Large intestine (tissue), 3 donors: Measurements from ENCODE around the gene PATJ. TPM values are rescaled to one million over a fixed set of nuclear protein-coding genes. Genes with fewer than 3 reads are reported as not detected.

Experiments used
- DNase-seq, 2 donors: peaks; one replicate each; pipeline versions ENCODE4 v3.0.0 to v3.0.0-alpha.2; 2013
- H3K27ac ChIP-seq: one replicate; pipeline ENCODE4 v1.5.1; 2013; ENCODE audit warnings: low read length
- H3K27me3 ChIP-seq: 2 replicates; pipeline ENCODE4 v1.6.1; 2013; ENCODE audit warnings: low read length; ENCODE audit not compliant: control insufficient read depth, insufficient read depth
- H3K36me3 ChIP-seq: 2 replicates; pipeline ENCODE4 v1.6.1; 2013; ENCODE audit warnings: low read length; ENCODE audit not compliant: control insufficient read depth, insufficient read depth
- H3K4me1 ChIP-seq: one replicate; pipeline ENCODE4 v1.6.1; 2013; ENCODE audit warnings: low read length; ENCODE audit not compliant: control insufficient read depth, insufficient read depth
- H3K4me3 ChIP-seq: one replicate; pipeline ENCODE4 v1.5.1; 2013; ENCODE audit warnings: low read length
- H3K9me3 ChIP-seq: one replicate; pipeline ENCODE4 v1.6.1; 2013; ENCODE audit warnings: mild to moderate bottlenecking, low read depth, low read length, moderate library complexity; ENCODE audit not compliant: control insufficient read depth
- WGBS: methylation state at CpG from one replicate; pipeline ENCODE4 v1.1.5; 2013; ENCODE audit warnings: low lambda C conversion rate; ENCODE audit not compliant: insufficient coverage; 5-methylcytosine and 5-hydroxymethylcytosine counted together
- polyA plus RNA-seq: library from polyadenylated mRNA; unstranded; fragments of 120-200 nt; gene quantifications from one replicate; pipeline ENCODE4 v1.2.1, GENCODE V29; 2013

The PATJ gene
- polyA plus RNA-seq, 1 donor, result 33.0 TPM

DNA sequence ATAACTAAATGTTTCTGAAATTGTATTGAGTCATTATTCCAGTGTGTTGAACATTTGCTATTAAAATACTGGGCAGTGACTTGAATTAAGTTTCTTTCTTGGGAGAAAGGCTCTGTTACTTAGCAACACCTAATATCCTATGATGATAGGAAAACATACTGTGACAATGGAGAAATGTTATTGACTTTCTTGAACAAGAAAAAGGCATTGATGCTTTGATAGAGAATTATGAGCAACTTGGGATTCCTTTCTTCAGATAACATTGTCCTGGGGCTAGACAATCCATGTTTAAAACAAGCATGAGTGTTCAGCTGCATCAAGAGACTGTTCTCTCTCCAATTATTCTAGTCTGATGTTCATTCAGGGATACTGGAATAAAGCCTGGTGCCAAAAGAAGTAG lies 236.5 kb downstream of the PATJ start:
- Histone ChIP-seq H3K9me3 (no peaks in the 10 kb centered on the region), H3K36me3 (no peaks in the 10 kb centered on the region), H3K27me3 (no peaks in the 10 kb centered on the region), H3K27ac (no peak overlapping the region), H3K4me3 (no peak overlapping the region), H3K4me1 (no peaks in the 10 kb centered on the region)
- no peak for DNase-seq

DNA sequence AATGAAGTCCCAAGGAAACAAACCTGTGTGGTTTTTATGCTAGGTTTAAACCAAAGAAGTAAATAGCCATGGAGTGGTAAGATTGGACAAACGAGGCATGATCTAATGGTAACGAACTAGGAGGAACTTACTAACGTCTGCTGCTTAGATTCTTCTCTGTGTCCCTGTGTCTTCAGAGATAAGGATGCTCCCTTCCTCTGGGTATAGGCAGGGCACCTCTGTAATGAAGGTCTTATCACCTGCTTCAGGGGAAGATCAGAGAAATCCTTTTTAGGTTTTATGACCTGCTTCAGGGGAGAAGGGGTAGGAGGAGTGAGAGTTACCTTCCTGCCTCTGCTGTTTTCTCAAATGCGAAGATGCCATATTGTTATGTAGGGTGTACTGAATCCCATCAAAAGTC lies 237.4 kb downstream of the PATJ start:
- no peak for DNase-seq
- no peak overlapping the region for H3K4me3 ChIP-seq
- H3K27ac ChIP-seq, result no peak overlapping the region
- no peaks in the 10 kb centered on the region for H3K27me3 ChIP-seq
- H3K4me1 ChIP-seq, result no peaks in the 10 kb centered on the region
- WGBS, result no CpG with 5 or more reads among the region's 4 CpGs
- H3K36me3 ChIP-seq, result no peaks in the 10 kb centered on the region
- no peaks in the 10 kb centered on the region for H3K9me3 ChIP-seq

DNA sequence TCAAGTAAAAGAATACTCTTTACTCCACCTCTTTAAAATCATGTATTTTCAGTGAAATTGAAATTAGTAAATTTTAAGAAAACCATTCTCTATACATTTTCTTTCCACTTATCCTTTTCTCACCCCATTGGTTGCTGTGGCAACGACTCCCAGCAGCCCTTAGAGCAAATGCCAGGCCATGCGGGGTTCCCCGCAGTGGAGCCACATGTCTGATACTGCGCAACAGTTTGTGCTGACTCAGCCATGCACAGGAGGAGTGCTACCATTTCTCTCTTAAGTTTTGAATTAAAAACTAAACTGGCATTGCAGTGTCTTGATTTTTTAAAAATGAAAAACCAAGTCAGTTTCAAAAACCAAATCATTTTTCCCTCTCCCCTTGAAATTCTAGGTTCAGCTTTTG lies 238.3 kb downstream of the PATJ start:
- no peak for DNase-seq
- Histone ChIP-seq H3K4me1 (no peaks in the 10 kb centered on the region), H3K4me3 (no peak overlapping the region), H3K27ac (no peak overlapping the region), H3K36me3 (no peaks in the 10 kb centered on the region), H3K9me3 (no peaks in the 10 kb centered on the region), H3K27me3 (no peaks in the 10 kb centered on the region)
- WGBS, result no CpG with 5 or more reads among the region's 4 CpGs

DNA sequence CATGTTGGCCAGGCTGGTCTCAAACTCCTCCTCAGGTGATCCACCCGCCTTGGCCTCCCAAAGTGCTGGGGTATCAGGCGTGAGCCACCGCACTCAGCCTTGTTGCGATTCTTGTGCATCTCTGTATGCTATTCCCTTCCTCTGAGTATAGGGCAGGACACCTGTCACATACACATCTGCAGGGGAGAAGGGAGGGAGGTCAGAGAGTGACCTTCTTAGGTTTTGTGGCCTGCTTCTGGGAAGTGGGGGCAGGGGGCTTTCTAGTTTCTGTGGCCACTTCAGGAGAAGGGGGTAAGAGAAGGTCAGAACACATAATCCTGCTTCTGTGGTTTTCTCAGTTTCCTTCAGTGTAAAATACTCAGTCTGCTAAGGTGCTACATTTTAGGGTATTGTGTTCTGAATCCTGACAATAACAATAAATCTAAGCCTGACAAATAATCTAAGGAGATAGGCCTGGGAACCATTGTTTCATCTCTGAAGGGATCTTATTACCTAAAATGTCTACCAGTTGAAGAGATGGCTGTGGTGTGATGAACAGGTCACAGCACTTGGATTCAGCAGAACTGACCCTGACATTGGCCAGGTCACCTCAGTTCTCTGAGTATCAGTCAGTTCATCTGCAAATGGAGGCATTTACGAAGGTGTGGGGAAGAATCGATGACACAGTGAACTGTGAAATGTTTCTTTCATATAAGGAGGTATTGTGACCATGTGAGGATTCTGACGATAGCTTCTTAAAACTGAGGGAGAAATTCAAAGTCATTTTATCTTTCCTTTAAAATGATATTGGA lies 239.8 kb downstream of the PATJ start:
- 100% methylated on average over 2 of the region's 7 CpGs for WGBS
- H3K27me3 ChIP-seq, result no peaks in the 10 kb centered on the region

DNA sequence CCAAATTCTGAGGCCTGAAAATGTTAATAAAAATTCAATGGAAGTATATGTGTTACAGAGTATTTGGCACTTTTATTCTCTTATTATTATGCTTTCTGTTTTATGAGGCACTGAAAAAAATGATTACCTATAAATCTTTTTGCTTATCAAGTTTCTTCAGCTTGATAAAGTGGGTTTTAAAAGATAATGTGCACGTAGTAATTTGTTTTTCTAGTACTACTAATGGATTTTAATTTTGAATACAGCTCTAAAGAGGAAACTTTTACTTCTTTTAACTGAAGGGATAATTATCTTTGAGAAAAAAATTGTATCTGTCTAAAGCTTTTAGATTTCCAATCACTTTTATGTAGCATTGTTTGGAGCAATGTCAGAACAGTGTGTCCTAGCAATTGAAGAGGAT lies 241.0 kb downstream of the PATJ start:
- Histone ChIP-seq H3K4me3 (no peak overlapping the region), H3K9me3 (no peaks in the 10 kb centered on the region), H3K27me3 (no peaks in the 10 kb centered on the region), H3K27ac (no peak overlapping the region), H3K4me1 (no peaks in the 10 kb centered on the region), H3K36me3 (no peaks in the 10 kb centered on the region)
- no peak for DNase-seq
- WGBS, result 60% methylated on average over 1 of the region's 1 CpG

More for the DNA sequence above, 239.8 kb downstream of the PATJ start:
- Histone ChIP-seq H3K36me3 (no peaks in the 10 kb centered on the region), H3K27ac (no peak overlapping the region), H3K4me1 (no peaks in the 10 kb centered on the region), H3K4me3 (no peak overlapping the region), H3K9me3 (no peaks in the 10 kb centered on the region)
- no peak for DNase-seq

DNA sequence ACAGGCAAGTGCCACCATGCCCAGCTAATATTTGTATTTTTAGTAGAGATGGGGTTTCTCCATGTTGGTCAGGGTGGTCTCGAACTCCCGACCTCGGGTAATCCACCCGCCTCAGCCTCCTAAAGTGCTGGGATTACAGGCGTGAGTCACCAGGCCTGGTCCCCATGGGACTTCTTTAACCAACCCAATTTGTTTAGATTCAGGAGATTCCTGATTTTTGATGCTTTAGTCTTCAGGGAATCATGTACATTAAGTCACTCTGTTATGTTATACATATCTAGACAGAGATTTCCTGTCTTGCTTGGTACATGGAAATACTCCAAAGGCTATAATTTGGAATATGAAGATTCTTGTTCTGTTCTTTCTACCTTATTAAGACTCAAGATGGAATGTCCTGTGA lies 250.0 kb downstream of the PATJ start:
- DNase-seq, result no peak
- no peaks in the 10 kb centered on the region for H3K27me3 ChIP-seq
- peaks cover 12% of the 10 kb centered on the region for H3K36me3 ChIP-seq
- no CpG with 5 or more reads among the region's 5 CpGs for WGBS
- no peak overlapping the region for H3K27ac ChIP-seq
- H3K4me3 ChIP-seq, result no peak overlapping the region
- H3K4me1 ChIP-seq, result no peaks in the 10 kb centered on the region
- H3K9me3 ChIP-seq, result no peaks in the 10 kb centered on the region

DNA sequence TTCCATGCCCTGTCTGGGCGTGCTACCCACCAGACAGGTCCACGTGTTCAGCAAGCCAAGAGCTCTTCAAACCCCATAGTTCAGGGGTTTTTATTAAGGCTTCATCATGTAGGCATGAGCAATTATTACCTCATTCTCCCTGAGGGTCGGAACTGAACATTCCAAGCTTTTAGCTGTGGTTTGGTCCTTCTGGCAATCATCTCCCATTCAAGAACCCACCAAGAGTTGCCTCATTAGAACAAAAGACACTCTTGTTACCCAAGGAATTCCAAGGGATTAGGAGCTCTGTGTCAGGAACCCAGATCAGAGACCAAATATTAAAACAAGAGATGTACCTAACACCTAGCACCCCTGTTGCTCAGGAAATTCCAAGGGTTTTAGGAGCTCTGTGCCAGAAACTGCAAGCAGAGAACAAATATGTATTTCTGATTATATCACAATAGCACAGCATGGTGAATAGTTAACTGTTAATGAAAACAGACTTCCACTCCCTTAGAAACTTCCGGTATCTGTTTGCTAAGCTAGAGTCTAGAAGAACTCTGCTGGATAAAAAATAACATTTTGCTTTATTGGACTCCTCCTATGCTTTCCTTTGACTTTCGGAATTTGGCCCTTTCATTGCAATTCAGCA lies 251.2 kb downstream of the PATJ start:
- Histone ChIP-seq H3K27ac (no peak overlapping the region), H3K36me3 (peaks cover 12% of the 10 kb centered on the region), H3K27me3 (no peaks in the 10 kb centered on the region), H3K4me3 (no peak overlapping the region), H3K9me3 (no peaks in the 10 kb centered on the region), H3K4me1 (no peaks in the 10 kb centered on the region)
- no peak for DNase-seq
- 100% methylated on average over 1 of the region's 5 CpGs for WGBS

DNA sequence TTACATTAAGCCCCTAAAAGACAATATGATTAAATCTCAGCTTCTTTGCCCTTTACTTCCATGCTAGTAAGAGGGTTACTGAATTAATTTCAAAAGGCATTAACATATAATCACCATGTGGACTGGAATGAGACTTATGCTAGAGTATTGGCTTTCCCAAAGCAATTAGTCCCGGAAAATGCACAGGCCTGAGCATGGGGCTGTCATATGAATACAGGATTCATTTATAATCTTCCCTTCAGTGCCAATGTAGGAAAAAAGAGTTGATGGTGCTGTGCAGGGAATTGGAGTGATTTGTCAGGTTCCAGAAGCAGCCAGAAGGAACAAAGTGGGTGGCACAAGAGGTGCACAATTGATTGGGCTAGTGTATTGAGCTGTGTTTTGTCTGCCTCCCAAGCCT lies 253.4 kb downstream of the PATJ start:
- no peaks in the 10 kb centered on the region for H3K27me3 ChIP-seq
- H3K4me3 ChIP-seq, result no peak overlapping the region
- H3K27ac ChIP-seq, result no peak overlapping the region
- DNase-seq, result no peak
- no peaks in the 10 kb centered on the region for H3K9me3 ChIP-seq
- no CpG with 5 or more reads among the region's 1 CpG for WGBS
- H3K36me3 ChIP-seq, result peaks cover 12% of the 10 kb centered on the region
- H3K4me1 ChIP-seq, result no peaks in the 10 kb centered on the region

DNA sequence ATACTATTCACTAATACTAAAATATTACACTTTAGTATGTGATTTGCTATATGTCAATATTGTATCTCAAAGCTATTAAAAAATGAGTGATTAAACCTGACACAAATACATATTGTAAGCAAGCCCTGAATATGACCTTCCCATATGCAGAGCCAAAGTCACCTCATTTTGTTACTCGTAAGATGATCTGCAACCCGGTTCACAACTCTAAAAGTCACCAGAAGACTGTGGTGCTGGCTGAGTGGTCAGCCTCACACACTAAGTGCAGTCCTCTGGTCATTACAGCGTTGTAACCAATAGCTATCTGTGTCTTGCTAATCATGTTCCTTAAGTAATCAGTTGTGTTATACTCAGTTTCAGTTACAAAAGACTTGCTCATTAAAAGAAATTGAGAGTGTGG lies 254.8 kb downstream of the PATJ start:
- Histone ChIP-seq H3K27ac (no peak overlapping the region), H3K4me3 (no peak overlapping the region), H3K9me3 (no peaks in the 10 kb centered on the region), H3K4me1 (no peaks in the 10 kb centered on the region), H3K27me3 (no peaks in the 10 kb centered on the region), H3K36me3 (peaks cover 12% of the 10 kb centered on the region)
- no peak for DNase-seq
- no CpG with 5 or more reads among the region's 3 CpGs for WGBS

DNA sequence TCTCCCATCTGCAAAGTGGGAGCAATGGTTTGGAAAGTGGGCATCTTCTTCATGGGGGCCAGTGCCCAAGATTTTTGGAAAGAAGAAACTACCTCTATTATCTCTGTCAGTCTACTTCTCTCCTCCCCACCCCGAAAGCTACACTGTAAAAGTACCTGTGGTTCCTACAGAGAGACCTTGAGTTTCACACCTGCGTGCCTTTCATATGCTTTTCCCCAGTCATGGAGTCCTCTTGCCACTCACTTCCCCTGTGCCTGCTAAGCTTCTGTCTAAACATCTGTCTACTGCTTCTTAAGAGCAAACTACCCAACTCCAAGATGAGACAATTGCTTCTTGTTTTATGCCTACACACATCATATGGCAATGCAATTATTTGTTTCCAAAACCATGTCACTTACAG lies 261.5 kb downstream of the PATJ start:
- Histone ChIP-seq H3K27me3 (no peaks in the 10 kb centered on the region), H3K36me3 (peaks cover 6% of the 10 kb centered on the region), H3K4me3 (no peak overlapping the region), H3K9me3 (no peaks in the 10 kb centered on the region), H3K27ac (no peak overlapping the region), H3K4me1 (no peaks in the 10 kb centered on the region)
- no CpG with 5 or more reads among the region's 2 CpGs for WGBS
- DNase-seq, result no peak

DNA sequence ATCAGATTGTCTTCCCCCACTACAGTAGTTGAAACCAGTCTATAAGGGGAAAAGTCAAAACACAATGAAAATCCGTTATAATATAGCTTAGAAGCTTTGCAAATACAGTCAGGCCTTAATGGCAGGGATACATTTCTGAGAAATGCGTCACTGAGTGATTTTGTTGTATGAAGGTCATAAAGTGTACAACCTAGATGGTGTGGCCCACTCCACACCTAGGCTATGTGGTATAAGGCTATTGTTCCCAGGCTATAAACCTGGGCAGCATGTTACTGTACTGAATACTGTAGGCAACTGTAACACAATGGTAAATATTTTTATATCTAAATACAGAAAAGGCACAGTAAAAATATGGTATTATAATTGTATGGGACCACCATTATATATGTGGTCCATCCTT lies 264.4 kb downstream of the PATJ start:
- DNase-seq, result no peak
- Histone ChIP-seq H3K27ac (no peak overlapping the region), H3K36me3 (peaks cover 6% of the 10 kb centered on the region), H3K4me1 (no peaks in the 10 kb centered on the region), H3K27me3 (no peaks in the 10 kb centered on the region), H3K9me3 (no peaks in the 10 kb centered on the region), H3K4me3 (no peak overlapping the region)
- no CpG with 5 or more reads among the region's 2 CpGs for WGBS
